ENCODE measurements around the gene CCDC88C. TPM values are rescaled to one million over a fixed set of nuclear protein-coding genes. Genes with fewer than 3 reads are reported as not detected.
A peak's percentile ranks its signal among the peaks of the same experiment; 100 is the strongest.

Gene CCDC88C
- total RNA-seq, 1 donor, result 0.36 TPM

GRCh38 chr14:91335191-91336092 is 82.2 kb downstream of the CCDC88C start:
- Histone ChIP-seq H3K9me3 (ENCODE audit: low read depth, low read length) (no peaks in the 10 kb centered on the region), H3K27ac (ENCODE audit: low read depth, low read length) (no peak overlapping the region), H2AFZ (ENCODE audit: low read length) (no peak overlapping the region), H3K79me2 (ENCODE audit: insufficient read depth, low read length) (no peaks in the 10 kb centered on the region), H4K20me1 (ENCODE audit: insufficient read depth, low read length) (no peaks in the 10 kb centered on the region), H3K4me3 (ENCODE audit: insufficient read depth, low read length) (no peak overlapping the region), H3K4me1 (ENCODE audit: insufficient read depth, low read length) (no peaks in the 10 kb centered on the region), H3K36me3 (ENCODE audit: insufficient read depth, low read length) (no peaks in the 10 kb centered on the region), H3K27me3 (ENCODE audit: insufficient read depth, low read length) (peaks cover 14% of the 10 kb centered on the region), H3K4me2 (ENCODE audit: insufficient read depth, low read length) (no peak overlapping the region)
- peak; percentile 49 for DNase-seq (ENCODE audit: insufficient read length, low spot score, missing footprints)
- no peak for TF ChIP-seq CTCF (IDR thresholded peaks at IDR 0.05; ENCODE audit: extremely low read depth, low read depth, low read length)

DNA sequence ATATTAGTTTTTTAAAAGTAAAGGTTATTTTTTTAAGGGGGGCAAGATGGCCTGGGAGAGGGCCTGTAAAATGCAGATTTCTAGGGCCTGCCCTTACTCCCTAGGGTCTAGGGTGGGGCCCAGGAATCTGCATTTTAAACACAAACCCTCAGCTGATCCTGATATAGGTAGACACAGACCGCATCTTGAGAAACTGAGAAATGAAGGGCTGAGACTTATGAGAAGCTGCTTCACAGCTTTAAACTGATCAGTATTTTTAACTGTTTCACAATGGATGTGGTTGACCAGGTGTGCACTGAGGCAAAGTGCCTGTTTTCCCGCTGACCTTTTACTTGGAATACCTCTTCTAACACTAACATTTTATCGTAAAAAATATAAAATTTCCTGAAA is 84.0 kb downstream of the CCDC88C start:
- no peaks in the 10 kb centered on the region for H3K36me3 ChIP-seq (ENCODE audit: insufficient read depth, low read length)
- H3K9me3 ChIP-seq (ENCODE audit: low read depth, low read length), result no peaks in the 10 kb centered on the region
- H2AFZ ChIP-seq (ENCODE audit: low read length), result no peak overlapping the region

GRCh38 chr14:91332986-91333649 is 84.5 kb downstream of the CCDC88C start:
- DNase-seq (ENCODE audit: insufficient read length, low spot score, missing footprints), result peak; percentile 66
- H3K27ac ChIP-seq (ENCODE audit: low read depth, low read length), result no peak overlapping the region
- H3K79me2 ChIP-seq (ENCODE audit: insufficient read depth, low read length), result no peaks in the 10 kb centered on the region
- no peaks in the 10 kb centered on the region for H3K9me3 ChIP-seq (ENCODE audit: low read depth, low read length)
- H3K27me3 ChIP-seq (ENCODE audit: insufficient read depth, low read length), result peaks cover 14% of the 10 kb centered on the region
- H2AFZ ChIP-seq (ENCODE audit: low read length), result no peak overlapping the region
- no peak for TF ChIP-seq CTCF (IDR thresholded peaks at IDR 0.05; ENCODE audit: extremely low read depth, low read depth, low read length)
- no peak overlapping the region for H3K4me2 ChIP-seq (ENCODE audit: insufficient read depth, low read length)
- H3K36me3 ChIP-seq (ENCODE audit: insufficient read depth, low read length), result no peaks in the 10 kb centered on the region
- no peak overlapping the region for H3K4me3 ChIP-seq (ENCODE audit: insufficient read depth, low read length)
- no peaks in the 10 kb centered on the region for H3K4me1 ChIP-seq (ENCODE audit: insufficient read depth, low read length)
- no peaks in the 10 kb centered on the region for H4K20me1 ChIP-seq (ENCODE audit: insufficient read depth, low read length)

More for the DNA sequence above, 84.0 kb downstream of the CCDC88C start:
- Histone ChIP-seq H3K79me2 (ENCODE audit: insufficient read depth, low read length) (no peaks in the 10 kb centered on the region), H3K4me3 (ENCODE audit: insufficient read depth, low read length) (no peak overlapping the region), H3K4me2 (ENCODE audit: insufficient read depth, low read length) (no peak overlapping the region), H3K4me1 (ENCODE audit: insufficient read depth, low read length) (no peaks in the 10 kb centered on the region), H3K27me3 (ENCODE audit: insufficient read depth, low read length) (peaks cover 14% of the 10 kb centered on the region), H3K27ac (ENCODE audit: low read depth, low read length) (no peak overlapping the region), H4K20me1 (ENCODE audit: insufficient read depth, low read length) (no peaks in the 10 kb centered on the region)
- no peak for TF ChIP-seq CTCF (IDR thresholded peaks at IDR 0.05; ENCODE audit: extremely low read depth, low read depth, low read length)
- DNase-seq (ENCODE audit: insufficient read length, low spot score, missing footprints), result peak; percentile 72

All from osteoblast (primary cell).